DMS114 treated with DMSO at 0.1 percent for 48 hours (cell line): Measurements from ENCODE around the gene NSMF.
"Not testable (repeated sequence)": the region's sequence is repeated elsewhere in the genome, so short reads cannot be mapped to it uniquely, and the experiment has no call there.

Source experiments
- DNase-seq: peaks from one replicate; lab custom pipeline; 2025; ENCODE audit not compliant: unreplicated experiment; lab: John Stamatoyannopoulos, UW

The NSMF gene

GRCh38 chr9:137477778-137478612 is 18.9 kb upstream of the NSMF start:
- DNase-seq = no peak

- DNase-seq = no peak
Observed at GRCh38 chr9:137476856-137477255, 17.7 kb upstream of the NSMF start.

- DNase-seq = no peak
Observed at GRCh38 chr9:137475666-137476065, 16.5 kb upstream of the NSMF start.

- DNase-seq = no peak
Observed at GRCh38 chr9:137474271-137474670, 15.1 kb upstream of the NSMF start.

- DNase-seq = no peak
Observed at GRCh38 chr9:137470785-137471184, 11.7 kb upstream of the NSMF start.

GRCh38 chr9:137467896-137468295 is 8.8 kb upstream of the NSMF start:
- DNase-seq = no peak

- no peak for DNase-seq
Observed at GRCh38 chr9:137467161-137467581, 8.0 kb upstream of the NSMF start.

GRCh38 chr9:137466389-137467085 is 7.4 kb upstream of the NSMF start:
- DNase-seq = not testable (repeated sequence)

GRCh38 chr9:137465720-137466388 is 6.7 kb upstream of the NSMF start:
- DNase-seq = no peak

GRCh38 chr9:137465000-137465719 is 6.0 kb upstream of the NSMF start:
- DNase-seq = no peak

- no peak for DNase-seq
Observed at GRCh38 chr9:137464291-137464999, 5.3 kb upstream of the NSMF start.

GRCh38 chr9:137463931-137464290 is 4.8 kb upstream of the NSMF start:
- DNase-seq = no peak

GRCh38 chr9:137462986-137463930 is 4.1 kb upstream of the NSMF start:
- no peak for DNase-seq

- no peak for DNase-seq
Observed at GRCh38 chr9:137462396-137462985, 3.4 kb upstream of the NSMF start.

GRCh38 chr9:137461663-137462395 is 2.7 kb upstream of the NSMF start:
- no peak for DNase-seq

GRCh38 chr9:137461316-137461662 is 2.2 kb upstream of the NSMF start:
- DNase-seq = no peak

- no peak for DNase-seq
Observed at GRCh38 chr9:137460363-137461315, 1.5 kb upstream of the NSMF start.
